KOPT-K1 (cell line): Measurements from ENCODE around the gene ZAR1L.

Source experiments
- H3K27ac ChIP-seq: fragments of 200-600 bp; sonication (generic); 2 replicates; pipeline ENCODE4 v1.5.1; 2016; ENCODE audit warnings: antibody characterized with exemption, mild to moderate bottlenecking, low read depth, low read length; ENCODE audit not compliant: poor library complexity, severe bottlenecking
- H3K36me3 ChIP-seq: fragments of 200-600 bp; sonication (generic); 2 replicates; pipeline ENCODE4 v1.5.1; 2017; ENCODE audit warnings: antibody characterized with exemption, mild to moderate bottlenecking, low read length, moderate library complexity; ENCODE audit not compliant: insufficient read depth
- H3K9me3 ChIP-seq: fragments of 200-600 bp; sonication (generic); 2 replicates; pipeline ENCODE4 v1.5.1; 2017; ENCODE audit warnings: antibody characterized with exemption, low read length, mild to moderate bottlenecking; ENCODE audit not compliant: insufficient read depth, poor library complexity, severe bottlenecking

The ZAR1L gene

DNA sequence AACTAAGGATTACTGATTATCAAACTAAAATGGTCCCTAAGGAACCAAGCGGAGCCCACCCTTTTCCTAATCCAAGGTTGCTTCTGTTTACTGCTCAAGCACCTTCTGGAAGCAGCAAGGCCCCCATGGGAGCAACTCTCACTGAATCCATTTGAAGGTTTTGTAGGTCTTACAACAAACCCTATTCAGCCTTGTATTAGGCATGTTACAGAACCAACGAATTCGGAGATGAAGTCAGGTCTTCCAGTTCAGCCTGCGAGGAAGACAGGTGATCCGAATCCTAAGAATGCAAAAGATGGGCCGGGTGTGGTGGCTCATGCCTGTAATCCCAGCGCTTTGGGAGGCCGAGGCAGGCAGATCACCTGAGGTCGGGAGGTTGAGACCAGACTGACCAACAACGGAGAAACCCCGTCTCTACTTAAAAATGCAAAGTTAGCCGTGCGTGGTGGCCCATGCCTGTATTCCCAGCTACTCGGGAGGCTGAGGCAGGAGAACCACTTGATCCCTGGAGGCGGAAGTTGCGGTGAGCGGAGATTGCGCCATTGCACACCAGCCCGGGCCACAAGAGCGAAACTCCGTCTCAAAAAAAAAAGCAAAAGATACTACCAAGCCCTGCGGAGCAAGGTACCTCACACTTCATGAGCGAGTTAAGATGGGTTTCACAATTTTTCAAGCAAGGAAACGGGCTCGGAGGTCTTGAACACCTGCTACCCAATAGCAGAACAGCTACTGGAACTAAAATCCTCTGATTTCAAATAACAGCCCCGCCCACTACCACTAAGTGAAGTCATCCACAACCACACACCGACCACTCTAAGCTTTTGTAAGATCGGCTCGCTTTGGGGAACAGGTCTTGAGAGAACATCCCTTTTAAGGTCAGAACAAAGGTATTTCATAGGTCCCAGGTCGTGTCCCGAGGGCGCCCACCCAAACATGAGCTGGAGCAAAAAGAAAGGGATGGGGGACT lies 609 bp downstream of the ZAR1L start:
- Histone ChIP-seq H3K9me3 (no peaks in the 10 kb centered on the region), H3K36me3 (peaks cover 22% of the 10 kb centered on the region), H3K27ac (peak overlapping the region; percentile 88)

GRCh38 chr13:32311188-32311897 lies 3.8 kb downstream of the ZAR1L start:
- Histone ChIP-seq H3K9me3 (no peaks in the 10 kb centered on the region), H3K27ac (no peak overlapping the region), H3K36me3 (no peaks in the 10 kb centered on the region)

GRCh38 chr13:32310134-32310706 lies 4.9 kb downstream of the ZAR1L start:
- no peak overlapping the region for H3K27ac ChIP-seq
- no peaks in the 10 kb centered on the region for H3K36me3 ChIP-seq
- H3K9me3 ChIP-seq = peaks cover 6% of the 10 kb centered on the region

DNA sequence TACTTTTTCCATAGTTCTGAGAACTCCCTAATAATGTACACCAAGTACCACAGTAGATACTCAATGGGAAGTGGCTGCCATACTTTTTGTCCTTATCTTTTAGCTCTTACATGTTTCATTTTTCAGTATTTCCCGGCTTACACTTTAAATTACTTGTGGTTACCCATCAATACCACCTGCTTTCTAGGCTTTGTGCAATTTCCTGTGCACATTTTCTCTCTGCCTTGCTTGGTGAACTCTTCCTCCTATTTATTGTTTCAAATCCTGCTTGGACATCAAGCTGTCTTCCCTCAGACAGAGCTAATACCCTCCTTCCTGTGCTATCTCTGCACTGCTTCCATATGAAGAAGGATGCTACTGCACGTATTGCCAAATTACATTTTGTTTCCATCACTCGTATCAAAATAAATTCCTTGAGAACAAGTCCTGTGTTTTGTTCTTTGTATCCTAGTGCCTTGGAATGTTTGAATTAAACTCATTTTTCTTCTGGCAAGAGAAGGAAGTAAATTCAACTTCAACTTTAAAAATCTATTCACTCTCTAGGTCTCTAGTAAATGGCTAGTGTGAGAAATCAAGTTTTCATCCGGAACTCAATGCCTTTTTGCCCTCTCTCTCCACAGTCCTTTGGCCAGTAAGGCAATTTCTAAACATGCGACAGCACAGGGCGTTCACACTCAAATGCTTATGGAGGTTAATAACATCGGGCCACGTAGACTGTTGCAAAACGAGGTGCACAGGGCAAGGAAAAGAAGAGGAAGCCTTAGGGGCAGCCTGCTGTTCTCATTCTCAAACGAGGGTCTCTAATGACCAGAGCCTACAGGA lies 5.6 kb downstream of the ZAR1L start:
- H3K36me3 ChIP-seq = no peaks in the 10 kb centered on the region

GRCh38 chr13:32305646-32306045 lies 9.5 kb downstream of the ZAR1L start:
- no peak overlapping the region for H3K27ac ChIP-seq
- peaks cover 6% of the 10 kb centered on the region for H3K9me3 ChIP-seq

More for the DNA sequence above, 5.6 kb downstream of the ZAR1L start:
- Histone ChIP-seq H3K27ac (no peak overlapping the region), H3K9me3 (peaks cover 6% of the 10 kb centered on the region)

GRCh38 chr13:32302461-32302860 lies 12.7 kb downstream of the ZAR1L start:
- H3K36me3 ChIP-seq = no peaks in the 10 kb centered on the region
- peaks cover 6% of the 10 kb centered on the region for H3K9me3 ChIP-seq
- no peak overlapping the region for H3K27ac ChIP-seq

More at GRCh38 chr13:32305646-32306045, 9.5 kb downstream of the ZAR1L start:
- no peaks in the 10 kb centered on the region for H3K36me3 ChIP-seq

DNA sequence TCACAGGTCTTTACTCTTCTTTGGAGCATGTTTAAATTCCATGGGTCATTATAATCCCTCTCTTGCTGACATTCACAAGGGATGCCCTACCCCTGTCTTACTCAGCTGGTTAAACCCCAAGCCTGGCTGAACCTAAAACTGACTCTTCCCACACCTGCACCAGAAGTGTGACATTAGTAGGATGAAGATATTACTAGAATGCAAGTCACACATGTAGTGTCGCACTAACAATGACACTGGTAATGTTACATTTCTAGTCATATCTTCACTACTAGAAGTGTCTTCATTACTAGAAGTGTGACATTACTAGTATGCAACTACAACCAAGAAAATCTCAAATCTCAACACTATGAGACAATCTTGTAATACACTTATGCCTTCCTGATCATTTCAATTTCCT lies 14.2 kb downstream of the ZAR1L start:
- Histone ChIP-seq H3K36me3 (no peaks in the 10 kb centered on the region), H3K27ac (no peak overlapping the region), H3K9me3 (peaks cover 6% of the 10 kb centered on the region)

GRCh38 chr13:32300406-32300805 lies 14.8 kb downstream of the ZAR1L start:
- H3K9me3 ChIP-seq = peaks cover under 1% of the 10 kb centered on the region
- no peaks in the 10 kb centered on the region for H3K36me3 ChIP-seq
- no peak overlapping the region for H3K27ac ChIP-seq

DNA sequence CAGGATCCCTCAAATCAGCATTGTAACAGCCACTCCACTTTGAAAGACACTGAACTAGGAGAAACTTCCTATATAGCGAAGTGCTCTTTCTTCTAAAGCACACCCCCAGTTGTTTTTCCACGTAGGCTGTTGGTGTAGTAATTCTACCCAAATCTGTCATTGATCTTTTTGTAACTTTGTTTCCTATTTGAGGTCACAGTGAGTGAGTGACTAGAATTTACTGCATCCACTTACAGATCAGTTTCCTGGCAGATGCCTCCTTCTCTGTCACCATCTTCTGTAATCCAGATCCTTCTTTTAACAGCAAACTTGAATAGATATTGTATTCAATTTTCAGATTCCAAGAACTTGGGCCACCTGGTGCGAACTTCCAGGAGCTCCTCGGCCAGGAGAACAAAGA lies 15.3 kb downstream of the ZAR1L start:
- H3K27ac ChIP-seq = no peak overlapping the region
- H3K36me3 ChIP-seq = no peaks in the 10 kb centered on the region
- no peaks in the 10 kb centered on the region for H3K9me3 ChIP-seq

DNA sequence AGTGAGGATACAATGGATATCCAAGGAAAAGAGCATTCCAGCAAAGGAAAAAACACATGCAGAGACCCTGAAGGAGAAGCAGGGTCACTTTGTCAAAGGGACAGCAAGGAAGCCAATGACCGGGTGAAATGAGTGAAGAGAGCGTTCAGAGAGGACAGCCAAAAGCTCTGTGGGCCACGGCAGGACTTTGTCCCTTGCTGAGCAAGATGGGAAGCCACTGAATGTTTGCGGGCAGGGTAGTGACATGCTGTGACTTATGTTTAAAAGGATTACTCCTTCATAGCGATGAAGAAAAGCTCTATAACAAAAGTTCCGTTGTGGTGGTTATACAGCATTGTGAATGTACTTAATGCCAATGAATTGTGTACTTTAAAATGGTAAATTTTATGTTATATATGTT lies 16.5 kb downstream of the ZAR1L start:
- Histone ChIP-seq H3K36me3 (no peaks in the 10 kb centered on the region), H3K27ac (no peak overlapping the region), H3K9me3 (no peaks in the 10 kb centered on the region)

DNA sequence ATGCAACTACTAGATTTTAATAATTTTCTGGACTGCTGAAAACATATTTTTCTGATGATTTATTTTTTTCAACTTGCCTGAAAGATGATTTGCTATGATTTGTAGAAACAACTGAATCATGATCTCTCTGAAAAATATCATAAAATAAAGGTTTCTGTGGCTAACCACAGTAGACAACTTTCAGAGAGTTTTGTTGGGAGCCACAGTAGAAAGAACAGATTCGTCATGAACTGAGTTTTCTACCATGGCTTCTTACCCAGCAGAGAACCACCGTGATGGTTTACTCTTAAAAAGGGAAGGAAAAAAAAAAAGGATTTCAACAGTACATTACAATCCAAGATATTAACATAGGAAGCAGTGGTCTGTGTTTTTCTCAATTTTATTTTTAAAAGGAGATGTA lies 18.0 kb downstream of the ZAR1L start:
- H3K27ac ChIP-seq = no peak overlapping the region

GRCh38 chr13:32285633-32285965 lies 29.6 kb downstream of the ZAR1L start:
- H3K27ac ChIP-seq = no peak overlapping the region
- no peaks in the 10 kb centered on the region for H3K9me3 ChIP-seq
- no peaks in the 10 kb centered on the region for H3K36me3 ChIP-seq

More for the DNA sequence above, 18.0 kb downstream of the ZAR1L start:
- Histone ChIP-seq H3K36me3 (no peaks in the 10 kb centered on the region), H3K9me3 (no peaks in the 10 kb centered on the region)

DNA sequence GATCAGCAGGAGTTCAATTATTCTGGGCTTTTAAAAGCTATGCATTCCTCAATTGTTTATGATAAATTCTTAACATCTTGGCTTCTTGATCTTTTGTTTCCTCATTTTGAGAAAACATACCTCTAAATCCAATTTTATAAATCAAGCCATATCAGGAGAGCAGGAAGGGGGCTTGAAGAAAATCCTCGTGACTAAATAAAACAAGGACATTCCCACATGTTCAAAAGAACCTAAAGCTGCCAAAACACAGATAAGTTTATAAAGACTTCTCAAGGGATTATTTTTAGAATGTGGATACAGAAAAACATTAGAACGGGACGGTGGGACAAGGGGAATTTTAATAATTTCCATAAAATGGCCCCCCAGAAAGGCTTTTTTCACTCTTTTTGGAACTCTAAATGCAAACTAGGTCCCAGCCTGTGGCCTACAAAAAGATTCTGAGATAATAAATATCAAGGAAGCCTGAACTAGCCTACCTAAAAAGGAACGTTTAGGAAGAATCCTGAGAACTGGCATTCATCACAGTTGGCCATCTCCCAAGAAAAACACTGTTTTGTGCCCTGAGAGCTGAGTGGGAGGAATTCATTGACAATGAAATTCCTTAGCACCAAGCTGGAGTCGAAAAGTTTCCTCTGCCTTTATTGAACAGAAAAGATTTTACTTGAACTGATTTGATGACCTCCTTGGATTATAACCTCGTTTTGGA lies 30.1 kb downstream of the ZAR1L start:
- Histone ChIP-seq H3K27ac (no peak overlapping the region), H3K9me3 (no peaks in the 10 kb centered on the region), H3K36me3 (no peaks in the 10 kb centered on the region)

- no peaks in the 10 kb centered on the region for H3K9me3 ChIP-seq
- H3K27ac ChIP-seq = no peak overlapping the region
- H3K36me3 ChIP-seq = no peaks in the 10 kb centered on the region
Measured at GRCh38 chr13:32282096-32282711, 33.0 kb downstream of the ZAR1L start.
